Right ventricle myocardium inferior (tissue), 1 donor: Measurements from ENCODE around the gene MAP6. TPM values are rescaled to one million over a fixed set of nuclear protein-coding genes. Genes with fewer than 3 reads are reported as not detected.

Source experiments
- ATAC-seq: fragments of 200-7000 bp; cut with Tn5 transposase; one replicate; pipeline ENCODE4 v1.9.1; 2020; ENCODE audit warnings: mild to moderate bottlenecking, moderate library complexity
- DNase-seq: peaks from one replicate; pipeline ENCODE4 v3.0.0; 2021; ENCODE audit errors: missing footprints
- intact Hi-C: fragments of 100-400 bp; cut with DNase I; formaldehyde crosslinking; loops from one replicate; pipeline ENCODE4 v1.11.0; 2022
- total RNA-seq: library from RNA; stranded (reverse); fragmentation: NEBNext Ultra II Directional; extraction: Animal tissue kit (Norgen Biotek cat#: 25700); gene quantifications from one replicate; pipeline ENCODE4 v1.2.1, GENCODE V29; 2021
- donor health status: DM: no; HTN: yes; CAD: no; lungs with severe emphysema.

MAP6 gene
- total RNA-seq, 1 donor from 2014 or later: 5.2 TPM

- ATAC-seq: no peak
- intact Hi-C loops: no loop called here
- no peak for DNase-seq
Observed at GRCh38 chr11:75673977-75674582, 5.2 kb upstream of the MAP6 start.

GRCh38 chr11:75667831-75668450, 897 bp downstream of the MAP6 start:
- DNase-seq (peak; percentile 77), ATAC-seq (peak; percentile 42)
- intact Hi-C loops: loop anchor here (5.0 kb wide), 1 partner anchor 81 kb away; no protein-coding TSS in a partner anchor

GRCh38 chr11:75667255-75667830, 1.5 kb downstream of the MAP6 start:
- ATAC-seq (peak; percentile 64), DNase-seq (no peak)
- intact Hi-C loops: loop anchor here (5.0 kb wide), 1 partner anchor 80 kb away; no protein-coding TSS in a partner anchor

GRCh38 chr11:75665990-75666389, 2.8 kb downstream of the MAP6 start:
- ATAC-seq: no peak
- no peak for DNase-seq
- intact Hi-C loops: loop anchor here (5.0 kb wide), 1 partner anchor 79 kb away; no protein-coding TSS in a partner anchor

- intact Hi-C loops: loop anchor here (5.0 kb wide), 1 partner anchor 78 kb away; no protein-coding TSS in a partner anchor
- no peak for ATAC-seq
- no peak for DNase-seq
Observed at GRCh38 chr11:75665126-75665525, 3.7 kb downstream of the MAP6 start.

GRCh38 chr11:75664389-75664788, 4.4 kb downstream of the MAP6 start:
- ATAC-seq: no peak
- intact Hi-C loops: no loop called here
- DNase-seq: no peak

GRCh38 chr11:75663808-75664207, 5.0 kb downstream of the MAP6 start:
- DNase-seq (no peak), ATAC-seq (no peak)
- intact Hi-C loops: no loop called here

GRCh38 chr11:75659836-75660235, 9.0 kb downstream of the MAP6 start:
- intact Hi-C loops: no loop called here
- ATAC-seq (no peak), DNase-seq (no peak)

GRCh38 chr11:75656044-75656727, 12.7 kb downstream of the MAP6 start:
- ATAC-seq (no peak), DNase-seq (no peak)
- intact Hi-C loops: no loop called here

GRCh38 chr11:75655605-75656004, 13.2 kb downstream of the MAP6 start:
- intact Hi-C loops: no loop called here
- DNase-seq (no peak), ATAC-seq (peak; percentile 42)

GRCh38 chr11:75654314-75654713, 14.5 kb downstream of the MAP6 start:
- ATAC-seq: no peak
- intact Hi-C loops: no loop called here
- DNase-seq: no peak

- intact Hi-C loops: no loop called here
- no peak for DNase-seq
- ATAC-seq: no peak
Observed at GRCh38 chr11:75653532-75653931, 15.3 kb downstream of the MAP6 start.

GRCh38 chr11:75652936-75653335, 15.9 kb downstream of the MAP6 start:
- no peak for DNase-seq
- intact Hi-C loops: no loop called here
- no peak for ATAC-seq

GRCh38 chr11:75651218-75651617, 17.6 kb downstream of the MAP6 start:
- ATAC-seq: no peak
- DNase-seq: no peak
- intact Hi-C loops: no loop called here

- intact Hi-C loops: no loop called here
- DNase-seq: no peak
- ATAC-seq: peak; percentile 54
Observed at GRCh38 chr11:75650167-75650723, 18.6 kb downstream of the MAP6 start.

- DNase-seq (no peak), ATAC-seq (no peak)
- intact Hi-C loops: no loop called here
Observed at GRCh38 chr11:75644946-75645345, 23.9 kb downstream of the MAP6 start.

- DNase-seq (no peak), ATAC-seq (no peak)
- intact Hi-C loops: no loop called here
Observed at GRCh38 chr11:75644370-75644769, 24.5 kb downstream of the MAP6 start.

- DNase-seq (no peak), ATAC-seq (peak; percentile 40)
- intact Hi-C loops: no loop called here
Observed at GRCh38 chr11:75642402-75643113, 26.3 kb downstream of the MAP6 start.

- peak; percentile 81 for DNase-seq
- intact Hi-C loops: no loop called here
- peak; percentile 88 for ATAC-seq
Observed at GRCh38 chr11:75639762-75640181, 29.1 kb downstream of the MAP6 start.
